ENCODE results near the gene PSMB11.

DNA sequence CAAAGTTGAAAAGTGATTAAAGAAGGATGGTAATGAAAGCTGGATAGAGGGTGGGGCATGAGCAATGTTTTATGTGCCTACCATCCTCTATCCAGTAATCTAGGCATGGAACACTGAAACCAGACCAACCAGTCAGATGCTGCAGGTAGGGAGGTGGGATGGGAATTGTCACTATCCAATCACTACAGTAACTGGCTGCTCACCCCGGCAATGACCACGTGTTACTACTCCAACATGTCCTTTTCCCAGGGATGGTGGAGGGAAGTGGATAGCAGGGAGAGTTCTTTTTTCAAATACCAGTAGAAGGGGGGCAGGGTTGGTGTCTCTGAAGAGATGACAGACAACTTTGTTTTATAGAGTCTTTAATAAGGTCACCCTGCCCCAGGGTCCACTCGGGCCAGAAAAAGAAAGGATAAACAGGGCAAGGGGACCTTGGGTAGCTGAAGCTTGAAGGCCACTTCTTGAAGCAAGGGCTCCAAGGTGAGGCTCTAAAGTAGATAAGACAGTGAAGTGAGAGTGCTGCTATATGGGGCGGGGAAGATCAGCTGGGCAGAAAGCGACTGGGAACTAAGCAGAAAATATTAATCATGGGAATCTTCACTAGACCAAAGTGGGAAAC is 30.0 kb downstream of the PSMB11 start:
- TF ChIP-seq, protein P1, sequence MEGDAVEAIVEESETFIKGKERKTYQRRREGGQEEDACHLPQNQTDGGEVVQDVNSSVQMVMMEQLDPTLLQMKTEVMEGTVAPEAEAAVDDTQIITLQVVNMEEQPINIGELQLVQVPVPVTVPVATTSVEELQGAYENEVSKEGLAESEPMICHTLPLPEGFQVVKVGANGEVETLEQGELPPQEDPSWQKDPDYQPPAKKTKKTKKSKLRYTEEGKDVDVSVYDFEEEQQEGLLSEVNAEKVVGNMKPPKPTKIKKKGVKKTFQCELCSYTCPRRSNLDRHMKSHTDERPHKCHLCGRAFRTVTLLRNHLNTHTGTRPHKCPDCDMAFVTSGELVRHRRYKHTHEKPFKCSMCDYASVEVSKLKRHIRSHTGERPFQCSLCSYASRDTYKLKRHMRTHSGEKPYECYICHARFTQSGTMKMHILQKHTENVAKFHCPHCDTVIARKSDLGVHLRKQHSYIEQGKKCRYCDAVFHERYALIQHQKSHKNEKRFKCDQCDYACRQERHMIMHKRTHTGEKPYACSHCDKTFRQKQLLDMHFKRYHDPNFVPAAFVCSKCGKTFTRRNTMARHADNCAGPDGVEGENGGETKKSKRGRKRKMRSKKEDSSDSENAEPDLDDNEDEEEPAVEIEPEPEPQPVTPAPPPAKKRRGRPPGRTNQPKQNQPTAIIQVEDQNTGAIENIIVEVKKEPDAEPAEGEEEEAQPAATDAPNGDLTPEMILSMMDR (IDR thresholded peaks at IDR 0.05; ENCODE audit: low read length) = no peak
- no peak for TF ChIP-seq EZH2 (IDR thresholded peaks at IDR 0.05; ENCODE audit: borderline replicate concordance, low read length)

All from OCI-LY1 (cell line).